Body of pancreas (tissue), 4 donors: ENCODE data around the gene PLEKHG4B. TPM values are rescaled to one million over a fixed set of nuclear protein-coding genes. Genes with fewer than 3 reads are reported as not detected.

ENCODE experiments used
- ATAC-seq: fragments of 150-250 bp; one replicate; pipeline ENCODE4 v1.9.1; 2016
- DNase-seq, 4 donors: peaks; one replicate each; pipeline ENCODE4 v3.0.0-alpha.2; 2019
- H3K27ac ChIP-seq, 4 donors: fragments of 200-600 bp; sonication (generic); 1 replicate in 3 of 4; 2 replicates in 1 of 4; pipeline versions ENCODE4 v1.5.1 to v1.6.1; 2016 to 2019; ENCODE audit warnings: mild to moderate bottlenecking in 1 of 4, mixed read lengths in 1 of 4, moderate library complexity in 1 of 4
- H3K27me3 ChIP-seq, 2 donors: fragments of 200-600 bp; sonication (generic); one replicate each; pipeline ENCODE4 v1.6.0; 2016; ENCODE audit warnings: mild to moderate bottlenecking in 1 of 2
- H3K36me3 ChIP-seq, 2 donors: fragments of 200-600 bp; sonication (generic); replicated peaks in 1 of 2; 2 replicates each; pipeline ENCODE4 v1.5.1; 2016; ENCODE audit warnings: low read depth in 2 of 2; ENCODE audit not compliant: insufficient read depth in 1 of 2
- H3K4me1 ChIP-seq: fragments of 200-600 bp; sonication (generic); one replicate; pipeline ENCODE4 v1.6.0; 2016
- H3K4me3 ChIP-seq, 2 donors: fragments of 200-600 bp; sonication (generic); 1 replicate in 1 of 2; 2 replicates in 1 of 2; pipeline ENCODE4 v1.5.1; 2016 to 2019
- H3K9me3 ChIP-seq, 3 donors: fragments of 200-600 bp; sonication (generic); 1 replicate in 2 of 3; 2 replicates in 1 of 3; pipeline ENCODE4 v1.5.1; 2016
- CTCF ChIP-seq, 7 experiments: fragments of 450-650 bp in 4 of 7; fragments of 200-600 bp in 3 of 7; sonication (generic) in 3 of 7; IDR thresholded peaks; one replicate each; pipeline ENCODE4 v1.5.1; 2016 to 2019; ENCODE audit warnings: antibody characterized with exemption in 7 of 7
- POLR2A ChIP-seq, 3 donors: fragments of 450-650 bp; IDR thresholded peaks; one replicate each; pipeline ENCODE4 v1.6.1; 2016; ENCODE audit warnings: antibody characterized with exemption in 3 of 3, mild to moderate bottlenecking in 2 of 3
- WGBS, 2 donors: methylation state at CpG; one replicate each; pipeline ENCODE4 v1.1.5; 2017; 5-methylcytosine and 5-hydroxymethylcytosine counted together
- intact Hi-C: fragments of 100-400 bp; cut with DNase I; formaldehyde crosslinking; loops from one replicate; pipeline ENCODE4 v1.15.1; 2023
- total RNA-seq, 2 donors: library from RNA; depleted of rRNA; stranded (reverse); fragments of >200 nt; gene quantifications; one replicate each; pipeline ENCODE4 v1.1.0, GENCODE V29; 2016

Gene PLEKHG4B
- total RNA-seq, 2 donors from 2014 or later = 0.99 to 1.3 TPM

DNA sequence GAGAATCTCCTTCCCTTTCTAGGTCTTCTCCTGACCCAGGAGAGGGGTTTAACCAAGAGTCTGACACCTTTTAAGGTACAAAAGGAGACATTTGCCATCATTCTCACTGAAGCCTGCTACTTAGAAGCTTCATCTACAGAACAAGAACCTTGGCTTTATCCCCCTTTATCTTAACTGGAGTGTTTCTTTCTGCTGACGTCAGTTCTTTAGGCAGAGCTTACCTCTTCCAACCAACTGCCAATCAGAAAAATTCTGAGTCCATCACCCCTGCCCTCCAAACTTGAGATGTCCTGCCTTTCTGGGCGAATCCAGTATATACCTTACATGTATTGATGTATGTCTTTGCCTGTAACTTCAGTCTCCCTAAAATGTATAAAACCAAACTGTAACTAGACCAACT, 37.2 kb downstream of the PLEKHG4B start:
- WGBS, 2 donors = 55 to 58% methylated on average over 2 of the region's 2 CpGs
- Histone ChIP-seq H3K9me3 (no peaks in the 10 kb centered on the region), H3K27me3 (no peaks in the 10 kb centered on the region), H3K27ac (no peak overlapping the region), H3K36me3 (no peaks in the 10 kb centered on the region), H3K4me3 (no peak overlapping the region), H3K4me1 (no peaks in the 10 kb centered on the region)
- intact Hi-C loops = no loop called here
- TF ChIP-seq CTCF (IDR thresholded peaks at IDR 0.05) (no peak), POLR2A (IDR thresholded peaks at IDR 0.05) (no peak)
- DNase-seq = no peak
- ATAC-seq = no peak

- Histone ChIP-seq H3K27me3 (no peaks in the 10 kb centered on the region), H3K27ac (no peak overlapping the region), H3K4me3 (no peak overlapping the region), H3K4me1 (no peaks in the 10 kb centered on the region), H3K36me3 (no peaks in the 10 kb centered on the region), H3K9me3 (no peaks in the 10 kb centered on the region)
- TF ChIP-seq CTCF (IDR thresholded peaks at IDR 0.05) (no peak), POLR2A (IDR thresholded peaks at IDR 0.05) (no peak)
- ATAC-seq (no peak), DNase-seq (no peak)
- intact Hi-C loops = no loop called here
Measured at GRCh38 chr5:129820-130219, 37.9 kb downstream of the PLEKHG4B start.

GRCh38 chr5:130601-131131, 38.7 kb downstream of the PLEKHG4B start:
- no peak for TF ChIP-seq CTCF (IDR thresholded peaks at IDR 0.05)
- TF ChIP-seq POLR2A (IDR thresholded peaks at IDR 0.05) = no peak
- H3K27ac ChIP-seq = no peak overlapping the region
- no peaks in the 10 kb centered on the region for H3K9me3 ChIP-seq
- DNase-seq (no peak), ATAC-seq (no peak)
- intact Hi-C loops = no loop called here
- no peaks in the 10 kb centered on the region for H3K36me3 ChIP-seq
- no peak overlapping the region for H3K4me3 ChIP-seq
- no peaks in the 10 kb centered on the region for H3K4me1 ChIP-seq
- no peaks in the 10 kb centered on the region for H3K27me3 ChIP-seq
- WGBS, 2 donors = 59 to 65% methylated on average over 4 of the region's 4 CpGs

- H3K4me1 ChIP-seq = no peaks in the 10 kb centered on the region
- no peaks in the 10 kb centered on the region for H3K27me3 ChIP-seq
- no peaks in the 10 kb centered on the region for H3K9me3 ChIP-seq
- DNase-seq (no peak), ATAC-seq (no peak)
- WGBS, 2 donors = 49 to 62% methylated on average over 5 of the region's 5 CpGs
- H3K4me3 ChIP-seq = no peak overlapping the region
- intact Hi-C loops = no loop called here
- H3K36me3 ChIP-seq = no peaks in the 10 kb centered on the region
- no peak for TF ChIP-seq CTCF (IDR thresholded peaks at IDR 0.05)
- no peak for TF ChIP-seq POLR2A (IDR thresholded peaks at IDR 0.05)
- no peak overlapping the region for H3K27ac ChIP-seq
Measured at GRCh38 chr5:136901-137300, 44.9 kb downstream of the PLEKHG4B start.

DNA sequence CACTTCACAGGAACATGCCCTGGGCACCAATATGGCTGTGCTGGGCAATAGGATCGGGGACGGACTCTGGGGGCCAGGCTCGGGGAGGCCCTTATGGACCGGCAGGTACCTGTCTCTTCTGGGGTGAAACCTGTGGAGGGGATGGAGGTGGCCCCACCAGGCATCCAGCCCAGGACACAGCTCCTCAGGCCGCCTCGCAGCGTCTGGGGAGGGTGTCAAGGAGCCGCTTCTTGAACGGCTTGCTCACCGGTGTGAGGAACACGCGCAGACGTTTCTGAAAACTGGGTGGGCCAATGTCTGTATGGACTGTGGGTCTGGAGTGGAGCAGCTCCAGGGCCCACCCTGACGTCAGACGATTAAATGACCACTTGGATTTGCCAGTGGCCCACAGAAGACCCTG, 45.8 kb downstream of the PLEKHG4B start:
- no peaks in the 10 kb centered on the region for H3K36me3 ChIP-seq
- H3K4me3 ChIP-seq = no peak overlapping the region
- H3K27ac ChIP-seq = no peak overlapping the region
- H3K9me3 ChIP-seq = no peaks in the 10 kb centered on the region
- WGBS, 2 donors = 85 to 88% methylated on average over 15 of the region's 15 CpGs
- TF ChIP-seq CTCF (IDR thresholded peaks at IDR 0.05) = no peak
- no peak for TF ChIP-seq POLR2A (IDR thresholded peaks at IDR 0.05)
- no peaks in the 10 kb centered on the region for H3K4me1 ChIP-seq
- intact Hi-C loops = no loop called here
- DNase-seq (no peak), ATAC-seq (no peak)
- no peaks in the 10 kb centered on the region for H3K27me3 ChIP-seq
